GM23338 (cell line): ENCODE results near the gene EID2.

Experiments
- CREB1 ChIP-seq: fragments of 250-450 bp; sonication (Bioruptor Pico); IDR thresholded peaks from 2 replicates; pipeline ENCODE4 v1.5.0; 2020; ENCODE audit warnings: low read depth, mild to moderate bottlenecking, moderate library complexity
- EZH2 ChIP-seq: fragments of 200-600 bp; sonication (generic); IDR thresholded peaks from one replicate; pipeline ENCODE4 v1.8.0; 2017; ENCODE audit warnings: antibody characterized with exemption, mild to moderate bottlenecking, low read depth; ENCODE audit not compliant: unreplicated experiment
- EZH2phosphoT487 ChIP-seq: fragments of 200-600 bp; sonication (generic); IDR thresholded peaks from one replicate; pipeline ENCODE4 v1.8.1; 2018; ENCODE audit warnings: antibody characterized with exemption; ENCODE audit not compliant: unreplicated experiment
- JUNB ChIP-seq: IDR thresholded peaks from one replicate; pipeline ENCODE4 v1.6.1; 2016; ENCODE audit warnings: antibody characterized with exemption; ENCODE audit not compliant: unreplicated experiment
- NANOG ChIP-seq: IDR thresholded peaks from 2 replicates; pipeline ENCODE4 v1.6.1; 2016; ENCODE audit warnings: antibody characterized with exemption, borderline replicate concordance
- POLR2AphosphoS5 ChIP-seq: IDR thresholded peaks from 2 replicates; pipeline ENCODE4 v1.6.1; 2016; ENCODE audit warnings: antibody characterized with exemption, low read depth
- STAT1 ChIP-seq: IDR thresholded peaks from one replicate; pipeline ENCODE4 v1.6.1; 2016; ENCODE audit warnings: antibody characterized with exemption; ENCODE audit not compliant: unreplicated experiment
- ZNF114 ChIP-seq: fragments of 250-450 bp; sonication (Bioruptor Pico); IDR thresholded peaks from 2 replicates; pipeline ENCODE4 v1.5.0; 2020; ENCODE audit warnings: mild to moderate bottlenecking, moderate library complexity
- ZNF331 ChIP-seq: fragments of 250-450 bp; sonication (Bioruptor Pico); IDR thresholded peaks from 2 replicates; pipeline ENCODE4 v1.5.0; 2020; ENCODE audit warnings: low read depth, mild to moderate bottlenecking, moderate library complexity
- TF ChIP-seq, protein P1 (sequence below): IDR thresholded peaks from one replicate; pipeline ENCODE4 v1.6.1; 2018; ENCODE audit warnings: antibody characterized with exemption; ENCODE audit not compliant: unreplicated experiment
- TF ChIP-seq, protein P2 (sequence below), 2 experiments: fragments of 200-600 bp in 1 of 2; sonication (generic) in 1 of 2; conservative IDR thresholded peaks; 2 replicates each; pipeline versions ENCODE4 v1.5.1 to v1.6.1; 2016 to 2017; ENCODE audit warnings: antibody characterized with exemption in 2 of 2, low read depth in 2 of 2, mild to moderate bottlenecking in 2 of 2, moderate library complexity in 1 of 2
- TF ChIP-seq, protein P3 (sequence below): IDR thresholded peaks from 2 replicates; pipeline ENCODE4 v1.6.1; 2016; ENCODE audit warnings: antibody characterized with exemption
- TF ChIP-seq, protein P4 (sequence below): fragments of 250-450 bp; sonication (Bioruptor Pico); IDR thresholded peaks from 2 replicates; pipeline ENCODE4 v1.5.0; 2020; ENCODE audit warnings: mild to moderate bottlenecking, moderate library complexity

DNA sequence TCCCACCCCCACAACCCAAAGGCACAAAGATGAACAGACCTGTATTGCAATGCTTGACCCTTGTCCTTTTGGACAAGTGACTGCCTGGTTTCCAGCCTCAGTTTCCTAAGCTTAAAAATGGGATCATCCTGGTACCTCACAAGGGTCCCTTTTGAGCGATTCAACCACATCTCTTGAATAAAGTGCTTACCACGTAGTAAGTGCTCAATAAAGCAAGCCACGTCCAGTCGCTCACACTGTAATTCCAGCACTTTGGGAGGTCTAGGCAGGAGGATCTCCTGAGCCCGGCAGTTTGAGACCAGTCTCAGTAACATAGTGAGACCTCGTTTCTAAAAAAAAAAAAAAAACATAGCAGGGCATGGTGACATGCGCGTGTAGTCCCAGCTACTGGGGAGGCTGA, 40.0 kb downstream of the EID2 start:
- TF ChIP-seq EZH2phosphoT487 (no peak), POLR2AphosphoS5 (no peak), EZH2 (peak; percentile 9), ZNF331 (CRISPR knock-in tag) (no peak), ZNF114 (no peak), CREB1 (CRISPR knock-in tag) (no peak), JUNB (no peak), NANOG (no peak), STAT1 (no peak)
- TF ChIP-seq, protein P1, sequence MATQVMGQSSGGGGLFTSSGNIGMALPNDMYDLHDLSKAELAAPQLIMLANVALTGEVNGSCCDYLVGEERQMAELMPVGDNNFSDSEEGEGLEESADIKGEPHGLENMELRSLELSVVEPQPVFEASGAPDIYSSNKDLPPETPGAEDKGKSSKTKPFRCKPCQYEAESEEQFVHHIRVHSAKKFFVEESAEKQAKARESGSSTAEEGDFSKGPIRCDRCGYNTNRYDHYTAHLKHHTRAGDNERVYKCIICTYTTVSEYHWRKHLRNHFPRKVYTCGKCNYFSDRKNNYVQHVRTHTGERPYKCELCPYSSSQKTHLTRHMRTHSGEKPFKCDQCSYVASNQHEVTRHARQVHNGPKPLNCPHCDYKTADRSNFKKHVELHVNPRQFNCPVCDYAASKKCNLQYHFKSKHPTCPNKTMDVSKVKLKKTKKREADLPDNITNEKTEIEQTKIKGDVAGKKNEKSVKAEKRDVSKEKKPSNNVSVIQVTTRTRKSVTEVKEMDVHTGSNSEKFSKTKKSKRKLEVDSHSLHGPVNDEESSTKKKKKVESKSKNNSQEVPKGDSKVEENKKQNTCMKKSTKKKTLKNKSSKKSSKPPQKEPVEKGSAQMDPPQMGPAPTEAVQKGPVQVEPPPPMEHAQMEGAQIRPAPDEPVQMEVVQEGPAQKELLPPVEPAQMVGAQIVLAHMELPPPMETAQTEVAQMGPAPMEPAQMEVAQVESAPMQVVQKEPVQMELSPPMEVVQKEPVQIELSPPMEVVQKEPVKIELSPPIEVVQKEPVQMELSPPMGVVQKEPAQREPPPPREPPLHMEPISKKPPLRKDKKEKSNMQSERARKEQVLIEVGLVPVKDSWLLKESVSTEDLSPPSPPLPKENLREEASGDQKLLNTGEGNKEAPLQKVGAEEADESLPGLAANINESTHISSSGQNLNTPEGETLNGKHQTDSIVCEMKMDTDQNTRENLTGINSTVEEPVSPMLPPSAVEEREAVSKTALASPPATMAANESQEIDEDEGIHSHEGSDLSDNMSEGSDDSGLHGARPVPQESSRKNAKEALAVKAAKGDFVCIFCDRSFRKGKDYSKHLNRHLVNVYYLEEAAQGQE: no peak
- TF ChIP-seq, protein P2, sequence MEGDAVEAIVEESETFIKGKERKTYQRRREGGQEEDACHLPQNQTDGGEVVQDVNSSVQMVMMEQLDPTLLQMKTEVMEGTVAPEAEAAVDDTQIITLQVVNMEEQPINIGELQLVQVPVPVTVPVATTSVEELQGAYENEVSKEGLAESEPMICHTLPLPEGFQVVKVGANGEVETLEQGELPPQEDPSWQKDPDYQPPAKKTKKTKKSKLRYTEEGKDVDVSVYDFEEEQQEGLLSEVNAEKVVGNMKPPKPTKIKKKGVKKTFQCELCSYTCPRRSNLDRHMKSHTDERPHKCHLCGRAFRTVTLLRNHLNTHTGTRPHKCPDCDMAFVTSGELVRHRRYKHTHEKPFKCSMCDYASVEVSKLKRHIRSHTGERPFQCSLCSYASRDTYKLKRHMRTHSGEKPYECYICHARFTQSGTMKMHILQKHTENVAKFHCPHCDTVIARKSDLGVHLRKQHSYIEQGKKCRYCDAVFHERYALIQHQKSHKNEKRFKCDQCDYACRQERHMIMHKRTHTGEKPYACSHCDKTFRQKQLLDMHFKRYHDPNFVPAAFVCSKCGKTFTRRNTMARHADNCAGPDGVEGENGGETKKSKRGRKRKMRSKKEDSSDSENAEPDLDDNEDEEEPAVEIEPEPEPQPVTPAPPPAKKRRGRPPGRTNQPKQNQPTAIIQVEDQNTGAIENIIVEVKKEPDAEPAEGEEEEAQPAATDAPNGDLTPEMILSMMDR (conservative IDR thresholded peaks at IDR 0.05; ENCODE audit: low read depth in 2 of 2): no peak
- TF ChIP-seq, protein P3, sequence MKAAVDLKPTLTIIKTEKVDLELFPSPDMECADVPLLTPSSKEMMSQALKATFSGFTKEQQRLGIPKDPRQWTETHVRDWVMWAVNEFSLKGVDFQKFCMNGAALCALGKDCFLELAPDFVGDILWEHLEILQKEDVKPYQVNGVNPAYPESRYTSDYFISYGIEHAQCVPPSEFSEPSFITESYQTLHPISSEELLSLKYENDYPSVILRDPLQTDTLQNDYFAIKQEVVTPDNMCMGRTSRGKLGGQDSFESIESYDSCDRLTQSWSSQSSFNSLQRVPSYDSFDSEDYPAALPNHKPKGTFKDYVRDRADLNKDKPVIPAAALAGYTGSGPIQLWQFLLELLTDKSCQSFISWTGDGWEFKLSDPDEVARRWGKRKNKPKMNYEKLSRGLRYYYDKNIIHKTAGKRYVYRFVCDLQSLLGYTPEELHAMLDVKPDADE: no peak
- TF ChIP-seq, protein P4, sequence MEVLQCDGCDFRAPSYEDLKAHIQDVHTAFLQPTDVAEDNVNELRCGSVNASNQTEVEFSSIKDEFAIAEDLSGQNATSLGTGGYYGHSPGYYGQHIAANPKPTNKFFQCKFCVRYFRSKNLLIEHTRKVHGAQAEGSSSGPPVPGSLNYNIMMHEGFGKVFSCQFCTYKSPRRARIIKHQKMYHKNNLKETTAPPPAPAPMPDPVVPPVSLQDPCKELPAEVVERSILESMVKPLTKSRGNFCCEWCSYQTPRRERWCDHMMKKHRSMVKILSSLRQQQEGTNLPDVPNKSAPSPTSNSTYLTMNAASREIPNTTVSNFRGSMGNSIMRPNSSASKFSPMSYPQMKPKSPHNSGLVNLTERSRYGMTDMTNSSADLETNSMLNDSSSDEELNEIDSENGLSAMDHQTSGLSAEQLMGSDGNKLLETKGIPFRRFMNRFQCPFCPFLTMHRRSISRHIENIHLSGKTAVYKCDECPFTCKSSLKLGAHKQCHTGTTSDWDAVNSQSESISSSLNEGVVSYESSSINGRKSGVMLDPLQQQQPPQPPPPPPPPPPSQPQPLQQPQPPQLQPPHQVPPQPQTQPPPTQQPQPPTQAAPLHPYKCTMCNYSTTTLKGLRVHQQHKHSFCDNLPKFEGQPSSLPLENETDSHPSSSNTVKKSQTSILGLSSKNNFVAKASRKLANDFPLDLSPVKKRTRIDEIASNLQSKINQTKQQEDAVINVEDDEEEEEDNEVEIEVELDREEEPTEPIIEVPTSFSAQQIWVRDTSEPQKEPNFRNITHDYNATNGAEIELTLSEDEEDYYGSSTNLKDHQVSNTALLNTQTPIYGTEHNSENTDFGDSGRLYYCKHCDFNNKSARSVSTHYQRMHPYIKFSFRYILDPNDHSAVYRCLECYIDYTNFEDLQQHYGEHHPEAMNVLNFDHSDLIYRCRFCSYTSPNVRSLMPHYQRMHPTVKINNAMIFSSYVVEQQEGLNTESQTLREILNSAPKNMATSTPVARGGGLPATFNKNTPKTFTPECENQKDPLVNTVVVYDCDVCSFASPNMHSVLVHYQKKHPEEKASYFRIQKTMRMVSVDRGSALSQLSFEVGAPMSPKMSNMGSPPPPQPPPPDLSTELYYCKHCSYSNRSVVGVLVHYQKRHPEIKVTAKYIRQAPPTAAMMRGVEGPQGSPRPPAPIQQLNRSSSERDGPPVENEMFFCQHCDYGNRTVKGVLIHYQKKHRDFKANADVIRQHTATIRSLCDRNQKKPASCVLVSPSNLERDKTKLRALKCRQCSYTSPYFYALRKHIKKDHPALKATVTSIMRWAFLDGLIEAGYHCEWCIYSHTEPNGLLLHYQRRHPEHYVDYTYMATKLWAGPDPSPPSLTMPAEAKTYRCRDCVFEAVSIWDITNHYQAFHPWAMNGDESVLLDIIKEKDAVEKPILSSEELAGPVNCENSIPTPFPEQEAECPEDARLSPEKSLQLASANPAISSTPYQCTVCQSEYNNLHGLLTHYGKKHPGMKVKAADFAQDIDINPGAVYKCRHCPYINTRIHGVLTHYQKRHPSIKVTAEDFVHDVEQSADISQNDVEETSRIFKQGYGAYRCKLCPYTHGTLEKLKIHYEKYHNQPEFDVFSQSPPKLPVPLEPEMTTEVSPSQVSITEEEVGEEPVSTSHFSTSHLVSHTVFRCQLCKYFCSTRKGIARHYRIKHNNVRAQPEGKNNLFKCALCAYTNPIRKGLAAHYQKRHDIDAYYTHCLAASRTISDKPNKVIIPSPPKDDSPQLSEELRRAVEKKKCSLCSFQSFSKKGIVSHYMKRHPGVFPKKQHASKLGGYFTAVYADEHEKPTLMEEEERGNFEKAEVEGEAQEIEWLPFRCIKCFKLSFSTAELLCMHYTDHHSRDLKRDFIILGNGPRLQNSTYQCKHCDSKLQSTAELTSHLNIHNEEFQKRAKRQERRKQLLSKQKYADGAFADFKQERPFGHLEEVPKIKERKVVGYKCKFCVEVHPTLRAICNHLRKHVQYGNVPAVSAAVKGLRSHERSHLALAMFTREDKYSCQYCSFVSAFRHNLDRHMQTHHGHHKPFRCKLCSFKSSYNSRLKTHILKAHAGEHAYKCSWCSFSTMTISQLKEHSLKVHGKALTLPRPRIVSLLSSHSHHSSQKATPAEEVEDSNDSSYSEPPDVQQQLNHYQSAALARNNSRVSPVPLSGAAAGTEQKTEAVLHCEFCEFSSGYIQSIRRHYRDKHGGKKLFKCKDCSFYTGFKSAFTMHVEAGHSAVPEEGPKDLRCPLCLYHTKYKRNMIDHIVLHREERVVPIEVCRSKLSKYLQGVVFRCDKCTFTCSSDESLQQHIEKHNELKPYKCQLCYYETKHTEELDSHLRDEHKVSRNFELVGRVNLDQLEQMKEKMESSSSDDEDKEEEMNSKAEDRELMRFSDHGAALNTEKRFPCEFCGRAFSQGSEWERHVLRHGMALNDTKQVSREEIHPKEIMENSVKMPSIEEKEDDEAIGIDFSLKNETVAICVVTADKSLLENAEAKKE (CRISPR knock-in tag): no peak
